ENCODE results near the gene ERC1.
A peak's percentile ranks its signal among the peaks of the same experiment; 100 is the strongest.

ERC1 gene

GRCh38 chr12:1173781-1174617 lies 183.0 kb downstream of the ERC1 start:
- DNase-seq (ENCODE audit: low spot score) (no peak), ATAC-seq (ENCODE audit: low read depth) (no peak)
- Histone ChIP-seq H3K4me3 (ENCODE audit: severe bottlenecking) (no peak overlapping the region), H3K9me3 (ENCODE audit: severe bottlenecking) (no peaks in the 10 kb centered on the region), H3K27ac (ENCODE audit: poor library complexity, severe bottlenecking) (no peak overlapping the region), H3K4me1 (ENCODE audit: insufficient read depth, poor library complexity, severe bottlenecking) (peaks cover 10% of the 10 kb centered on the region), H3K36me3 (ENCODE audit: low read depth) (peaks cover 4% of the 10 kb centered on the region; the same call in 1 of the 2 replicates), H3K27me3 (ENCODE audit: insufficient read depth, poor library complexity, severe bottlenecking) (no peaks in the 10 kb centered on the region)
- TF ChIP-seq CTCF (IDR thresholded peaks at IDR 0.05; ENCODE audit: poor library complexity, severe bottlenecking) = no peak

- H3K27ac ChIP-seq (ENCODE audit: poor library complexity, severe bottlenecking) = no peak overlapping the region
- H3K4me1 ChIP-seq (ENCODE audit: insufficient read depth, poor library complexity, severe bottlenecking) = peaks cover 10% of the 10 kb centered on the region
- peaks cover 4% of the 10 kb centered on the region; the same call in 1 of the 2 replicates for H3K36me3 ChIP-seq (ENCODE audit: low read depth)
- no peak for ATAC-seq (ENCODE audit: low read depth)
- H3K4me3 ChIP-seq (ENCODE audit: severe bottlenecking) = no peak overlapping the region
- H3K9me3 ChIP-seq (ENCODE audit: severe bottlenecking) = no peaks in the 10 kb centered on the region
- no peak for TF ChIP-seq CTCF (IDR thresholded peaks at IDR 0.05; ENCODE audit: poor library complexity, severe bottlenecking)
- no peak for DNase-seq (ENCODE audit: low spot score)
- no peaks in the 10 kb centered on the region for H3K27me3 ChIP-seq (ENCODE audit: insufficient read depth, poor library complexity, severe bottlenecking)
These were observed 183.6 kb downstream of the ERC1 start for GRCh38 chr12:1174659-1175058.

GRCh38 chr12:1176191-1176590 lies 185.2 kb downstream of the ERC1 start:
- Histone ChIP-seq H3K36me3 (ENCODE audit: low read depth) (peaks cover 9% of the 10 kb centered on the region), H3K4me1 (ENCODE audit: insufficient read depth, poor library complexity, severe bottlenecking) (peaks cover 15% of the 10 kb centered on the region), H3K4me3 (ENCODE audit: severe bottlenecking) (no peak overlapping the region), H3K9me3 (ENCODE audit: severe bottlenecking) (no peaks in the 10 kb centered on the region), H3K27ac (ENCODE audit: poor library complexity, severe bottlenecking) (no peak overlapping the region), H3K27me3 (ENCODE audit: insufficient read depth, poor library complexity, severe bottlenecking) (no peaks in the 10 kb centered on the region)
- ATAC-seq (ENCODE audit: low read depth) (no peak), DNase-seq (ENCODE audit: low spot score) (no peak)
- TF ChIP-seq CTCF (IDR thresholded peaks at IDR 0.05; ENCODE audit: poor library complexity, severe bottlenecking) = no peak

- Histone ChIP-seq H3K4me1 (ENCODE audit: insufficient read depth, poor library complexity, severe bottlenecking) (peaks cover 20% of the 10 kb centered on the region), H3K9me3 (ENCODE audit: severe bottlenecking) (no peaks in the 10 kb centered on the region), H3K27me3 (ENCODE audit: insufficient read depth, poor library complexity, severe bottlenecking) (no peaks in the 10 kb centered on the region), H3K4me3 (ENCODE audit: severe bottlenecking) (no peak overlapping the region), H3K36me3 (ENCODE audit: low read depth) (peaks cover 28% of the 10 kb centered on the region), H3K27ac (ENCODE audit: poor library complexity, severe bottlenecking) (no peak overlapping the region)
- TF ChIP-seq CTCF (IDR thresholded peaks at IDR 0.05; ENCODE audit: poor library complexity, severe bottlenecking) = no peak
- DNase-seq (ENCODE audit: low spot score) (no peak), ATAC-seq (ENCODE audit: low read depth) (no peak)
These were observed 188.1 kb downstream of the ERC1 start for GRCh38 chr12:1179128-1179527.

- no peak for TF ChIP-seq CTCF (IDR thresholded peaks at IDR 0.05; ENCODE audit: poor library complexity, severe bottlenecking)
- Histone ChIP-seq H3K27me3 (ENCODE audit: insufficient read depth, poor library complexity, severe bottlenecking) (no peaks in the 10 kb centered on the region), H3K9me3 (ENCODE audit: severe bottlenecking) (no peaks in the 10 kb centered on the region), H3K36me3 (ENCODE audit: low read depth) (peaks cover 53% of the 10 kb centered on the region), H3K4me1 (ENCODE audit: insufficient read depth, poor library complexity, severe bottlenecking) (peaks cover 30% of the 10 kb centered on the region), H3K4me3 (ENCODE audit: severe bottlenecking) (no peak overlapping the region), H3K27ac (ENCODE audit: poor library complexity, severe bottlenecking) (peak overlapping the region; percentile 86)
- ATAC-seq (ENCODE audit: low read depth) (no peak), DNase-seq (ENCODE audit: low spot score) (no peak)
These were observed 191.0 kb downstream of the ERC1 start for GRCh38 chr12:1182069-1182468.

Measured in RWPE2 (cell line).